SIG-M5 (cell line): ENCODE data around the gene STARD4.

ENCODE experiments used
- DNase-seq: peaks from one replicate; lab custom pipeline; 2025; lab: John Stamatoyannopoulos, UW

Gene STARD4

GRCh38 chr5:111512375-111513130 lies at the start of gene STARD4:
Gene STARD4, minus strand, starts transcription at chr5:111512535. Its CDS starts 5,102 bp downstream, at chr5:111507433.
- DNase-seq, result peak; percentile 83

- DNase-seq, result no peak
Measured at GRCh38 chr5:111559680-111560079, 47.3 kb upstream of the STARD4 start.

- no peak for DNase-seq
Measured at GRCh38 chr5:111557686-111558085, 45.4 kb upstream of the STARD4 start.

- DNase-seq, result no peak
Measured at GRCh38 chr5:111557111-111557510, 44.8 kb upstream of the STARD4 start.

GRCh38 chr5:111556501-111556900 lies 44.2 kb upstream of the STARD4 start:
- no peak for DNase-seq

- no peak for DNase-seq
Measured at GRCh38 chr5:111555760-111556159, 43.4 kb upstream of the STARD4 start.

- DNase-seq, result no peak
Measured at GRCh38 chr5:111553868-111554267, 41.5 kb upstream of the STARD4 start.

- no peak for DNase-seq
Measured at GRCh38 chr5:111552896-111553295, 40.6 kb upstream of the STARD4 start.

GRCh38 chr5:111552492-111552891 lies 40.2 kb upstream of the STARD4 start:
- DNase-seq, result no peak

GRCh38 chr5:111551569-111552275 lies 39.4 kb upstream of the STARD4 start:
- no peak for DNase-seq

GRCh38 chr5:111551161-111551560 lies 38.8 kb upstream of the STARD4 start:
- no peak for DNase-seq

- no peak for DNase-seq
Measured at GRCh38 chr5:111550282-111551020, 38.1 kb upstream of the STARD4 start.

- no peak for DNase-seq
Measured at GRCh38 chr5:111548992-111549649, 36.8 kb upstream of the STARD4 start.

GRCh38 chr5:111548348-111548950 lies 36.1 kb upstream of the STARD4 start:
- DNase-seq, result no peak

- DNase-seq, result no peak
Measured at GRCh38 chr5:111545031-111545430, 32.7 kb upstream of the STARD4 start.

- no peak for DNase-seq
Measured at GRCh38 chr5:111537141-111538024, 25.0 kb upstream of the STARD4 start.

- DNase-seq, result no peak
Measured at GRCh38 chr5:111535879-111536549, 23.7 kb upstream of the STARD4 start.

GRCh38 chr5:111532886-111533582 lies 20.7 kb upstream of the STARD4 start:
- no peak for DNase-seq

- peak; percentile 61 for DNase-seq
Measured at GRCh38 chr5:111530298-111530740, 18.0 kb upstream of the STARD4 start.
